WTC11 (cell line): ENCODE data around the gene NAT9.

Experiments
- CREM ChIP-seq: sonication (generic); formaldehyde crosslinking; IDR thresholded peaks from 2 replicates; pipeline ENCODE4 v1.8.1; 2022; ENCODE audit warnings: mild to moderate bottlenecking, missing genetic modification reagents, moderate library complexity
- ZNF121 ChIP-seq: sonication (generic); formaldehyde crosslinking; IDR thresholded peaks from 2 replicates; pipeline ENCODE4 v1.8.0; 2023; ENCODE audit warnings: missing genetic modification reagents

DNA sequence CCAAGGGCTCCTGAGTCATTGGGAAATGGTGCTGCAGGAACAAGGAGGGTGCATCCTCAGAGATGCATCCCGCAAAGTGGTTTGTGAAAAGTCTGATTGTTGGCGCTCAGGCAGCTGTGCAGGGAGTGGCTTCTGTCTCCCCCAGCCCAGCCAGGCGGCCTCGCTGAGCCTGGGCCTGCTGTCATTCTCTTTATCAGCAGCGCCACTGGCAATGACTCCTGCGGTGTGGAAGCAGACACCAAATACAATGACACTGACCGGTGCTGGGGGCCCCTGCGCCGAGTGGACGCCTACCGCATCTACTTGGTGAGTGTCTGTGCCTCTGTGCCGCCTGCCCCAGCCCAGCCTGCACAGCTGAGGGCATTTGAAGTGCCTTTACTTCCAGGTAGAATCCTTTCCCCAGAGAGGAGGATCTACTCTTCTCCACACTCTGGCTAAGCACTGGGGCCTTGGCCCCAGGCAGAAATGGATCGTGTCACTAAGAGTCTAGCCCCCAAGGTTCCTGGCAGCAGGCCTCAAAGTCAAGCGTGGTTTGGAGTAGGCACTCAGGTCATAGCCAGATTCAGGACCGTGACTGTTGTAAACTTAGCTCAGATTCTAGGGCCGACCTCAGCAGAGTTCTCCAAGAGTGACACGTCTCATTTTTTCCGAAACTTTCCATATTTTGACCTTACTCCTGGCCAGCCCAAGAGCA lies 19.3 kb upstream of the NAT9 start:
- TF ChIP-seq CREM = no peak
- no peak for TF ChIP-seq ZNF121
